Lower leg skin (tissue), 4 donors: ENCODE data around the gene JSRP1. TPM values are rescaled to one million over a fixed set of nuclear protein-coding genes. Genes with fewer than 3 reads are reported as not detected.

Experiments
- DNase-seq, 2 donors: peaks; one replicate each; pipeline ENCODE4 v3.0.0-alpha.2; 2019; ENCODE audit warnings: low spot score in 2 of 2
- H3K4me3 ChIP-seq: fragments of 200-600 bp; sonication (generic); 2 replicates; pipeline ENCODE4 v1.5.1; 2017; ENCODE audit warnings: mild to moderate bottlenecking, low read depth; ENCODE audit not compliant: poor library complexity, severe bottlenecking
- CTCF ChIP-seq, 3 donors: fragments of 450-650 bp; IDR thresholded peaks; one replicate each; pipeline ENCODE4 v1.5.1; 2016; ENCODE audit warnings: antibody characterized with exemption in 3 of 3, mild to moderate bottlenecking in 3 of 3, moderate library complexity in 2 of 3
- POLR2A ChIP-seq, 2 donors: fragments of 450-650 bp; IDR thresholded peaks; one replicate each; pipeline ENCODE4 v1.6.1; 2016 to 2017; ENCODE audit warnings: antibody characterized with exemption in 2 of 2, mild to moderate bottlenecking in 1 of 2, moderate library complexity in 1 of 2
- WGBS, 2 donors: methylation state at CpG; one replicate each; pipeline ENCODE4 v1.1.5; 2018; 5-methylcytosine and 5-hydroxymethylcytosine counted together
- intact Hi-C: fragments of 100-400 bp; cut with DNase I; formaldehyde crosslinking; loops from one replicate; pipeline ENCODE4 v1.15.0; 2023; ENCODE audit warnings: low total_unique reads
- total RNA-seq, 4 donors: library from RNA; depleted of rRNA; stranded (reverse); fragments of >200 nt; gene quantifications; one replicate each; pipeline ENCODE4 v1.1.0, GENCODE V29; 2016

Gene JSRP1
- total RNA-seq, 4 donors from 2014 or later = not detected

- TF ChIP-seq POLR2A (IDR thresholded peaks at IDR 0.05) (no peak), CTCF (IDR thresholded peaks at IDR 0.05) (no peak)
- intact Hi-C loops = no loop called here
- WGBS, 2 donors = 61 to 66% methylated on average over 25 to 26 of the region's 26 CpGs
- no peak overlapping the region for H3K4me3 ChIP-seq
- DNase-seq = peak in 1 of 2 donors; percentile 33
Observed at GRCh38 chr19:2213799-2214198, 42.4 kb downstream of the JSRP1 start.

GRCh38 chr19:2212861-2213711, 43.1 kb downstream of the JSRP1 start:
- DNase-seq = peak in 1 of 2 donors; percentile 49
- intact Hi-C loops = no loop called here
- H3K4me3 ChIP-seq = no peak overlapping the region
- TF ChIP-seq POLR2A (IDR thresholded peaks at IDR 0.05) (no peak), CTCF (IDR thresholded peaks at IDR 0.05) (no peak)
- 68 to 69% methylated on average over 17 to 21 of the region's 21 CpGs for WGBS, 2 donors

- H3K4me3 ChIP-seq = no peak overlapping the region
- DNase-seq = no peak
- no peak for TF ChIP-seq CTCF (IDR thresholded peaks at IDR 0.05)
- intact Hi-C loops = no loop called here
- WGBS, 2 donors = 93 to 94% methylated on average over 29 to 33 of the region's 33 CpGs
Observed at GRCh38 chr19:2210987-2211740, 45.1 kb downstream of the JSRP1 start.

GRCh38 chr19:2210206-2210605, 46.0 kb downstream of the JSRP1 start:
- TF ChIP-seq POLR2A (IDR thresholded peaks at IDR 0.05) (no peak), CTCF (IDR thresholded peaks at IDR 0.05) (no peak)
- 86 to 87% methylated on average over 19 to 21 of the region's 21 CpGs for WGBS, 2 donors
- intact Hi-C loops = no loop called here
- DNase-seq = no peak
- H3K4me3 ChIP-seq = no peak overlapping the region

GRCh38 chr19:2209408-2209807, 46.8 kb downstream of the JSRP1 start:
- DNase-seq = no peak
- no peak overlapping the region for H3K4me3 ChIP-seq
- no peak for TF ChIP-seq POLR2A (IDR thresholded peaks at IDR 0.05)
- TF ChIP-seq CTCF (IDR thresholded peaks at IDR 0.05) = no peak
- WGBS, 2 donors = 90 to 96% methylated on average over 16 to 17 of the region's 17 CpGs
- intact Hi-C loops = no loop called here
